Loucy (cell line): ENCODE results near the gene NHLH1.

Experiments
- H2AFZ ChIP-seq: fragments of 200-600 bp; sonication (generic); 2 replicates; pipeline ENCODE4 v1.6.0; 2016; ENCODE audit warnings: antibody characterized with exemption, mild to moderate bottlenecking, low read length, moderate library complexity
- H3F3A ChIP-seq: fragments of 200-600 bp; 2 replicates; pipeline ENCODE4 v1.6.0; 2016; ENCODE audit warnings: antibody characterized with exemption, low read depth, mild to moderate bottlenecking
- H3K27me3 ChIP-seq: fragments of 200-600 bp; sonication (generic); 2 replicates; pipeline ENCODE4 v1.6.1; 2014; ENCODE audit warnings: low read length, mild to moderate bottlenecking; ENCODE audit not compliant: insufficient read depth, poor library complexity, severe bottlenecking
- H3K36me3 ChIP-seq: fragments of 200-600 bp; sonication (generic); 2 replicates; pipeline ENCODE4 v1.6.1; 2016; ENCODE audit warnings: low read length; ENCODE audit not compliant: insufficient read depth
- H3K4me1 ChIP-seq: fragments of 200-600 bp; sonication (generic); 2 replicates; pipeline ENCODE4 v1.5.1; 2014; ENCODE audit warnings: low read length, mild to moderate bottlenecking; ENCODE audit not compliant: insufficient read depth, poor library complexity, severe bottlenecking
- H3K4me2 ChIP-seq: fragments of 200-600 bp; sonication (generic); 2 replicates; pipeline ENCODE4 v1.6.0; 2014; ENCODE audit warnings: antibody characterized with exemption, low read length, low read depth, mild to moderate bottlenecking; ENCODE audit not compliant: poor library complexity, severe bottlenecking
- H3K4me3 ChIP-seq: fragments of 200-600 bp; sonication (generic); 2 replicates; pipeline ENCODE4 v1.5.1; 2014; ENCODE audit warnings: low read length, mild to moderate bottlenecking, mixed read lengths; ENCODE audit not compliant: poor library complexity, severe bottlenecking
- H3K79me2 ChIP-seq: fragments of 200-600 bp; sonication (generic); 2 replicates; pipeline ENCODE4 v1.6.1; 2014; ENCODE audit warnings: low read length; ENCODE audit not compliant: insufficient read depth
- H3K9ac ChIP-seq: fragments of 200-600 bp; sonication (generic); 2 replicates; pipeline ENCODE4 v1.6.0; 2014; ENCODE audit warnings: mild to moderate bottlenecking, low read depth, low read length, moderate library complexity; ENCODE audit not compliant: poor library complexity, severe bottlenecking
- H3K9me2 ChIP-seq: fragments of 200-600 bp; sonication (generic); replicated peaks from 2 replicates; pipeline ENCODE4 v1.6.1; 2016; ENCODE audit warnings: low read depth, low read length, mixed read lengths
- H3K9me3 ChIP-seq: fragments of 200-600 bp; sonication (generic); 2 replicates; pipeline ENCODE4 v1.6.1; 2014; ENCODE audit warnings: mild to moderate bottlenecking, antibody characterized with exemption, low read length, low read depth; ENCODE audit not compliant: insufficient read depth
- H4K20me1 ChIP-seq: fragments of 200-600 bp; sonication (generic); 2 replicates; pipeline ENCODE4 v1.6.0; 2014; ENCODE audit warnings: antibody characterized with exemption, low read length, mild to moderate bottlenecking; ENCODE audit not compliant: insufficient read depth, poor library complexity, severe bottlenecking
- CTCF ChIP-seq: fragments of 200-600 bp; sonication (generic); conservative IDR thresholded peaks from 2 replicates; pipeline ENCODE4 v1.5.1; 2014; ENCODE audit warnings: mild to moderate bottlenecking, antibody characterized with exemption, low read length
- EZH2phosphoT487 ChIP-seq: fragments of 200-600 bp; IDR thresholded peaks from 2 replicates; pipeline ENCODE4 v1.6.1; 2018; ENCODE audit warnings: antibody characterized with exemption, mild to moderate bottlenecking, moderate library complexity, borderline replicate concordance

NHLH1 gene

DNA sequence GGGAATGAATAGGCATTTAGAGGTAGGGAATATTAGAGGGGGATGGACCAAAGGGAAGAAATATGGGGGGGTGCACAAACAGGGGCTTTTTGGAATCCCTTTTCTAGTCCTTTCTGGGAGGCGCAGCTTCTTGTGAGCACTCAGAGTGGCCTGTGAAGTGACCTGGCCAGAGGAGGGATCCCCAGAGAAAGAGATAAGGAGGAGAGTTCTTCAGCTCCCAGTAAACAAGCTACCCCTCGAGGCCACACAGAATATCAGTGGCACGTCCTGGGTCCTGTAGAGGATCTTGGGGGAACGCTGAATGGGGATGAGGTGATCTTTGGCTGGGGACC, 52.9 kb downstream of the NHLH1 start:
- Histone ChIP-seq H3K27me3 (no peaks in the 10 kb centered on the region), H3K4me3 (no peak overlapping the region), H3K9ac (no peak overlapping the region), H3K4me2 (no peak overlapping the region), H3K9me2 (no peaks in the 10 kb centered on the region), H3K9me3 (no peaks in the 10 kb centered on the region), H3K4me1 (no peaks in the 10 kb centered on the region), H3K36me3 (no peaks in the 10 kb centered on the region), H3F3A (no peaks in the 10 kb centered on the region), H4K20me1 (no peaks in the 10 kb centered on the region), H2AFZ (no peak overlapping the region), H3K79me2 (no peaks in the 10 kb centered on the region)
- TF ChIP-seq CTCF (no peak), EZH2phosphoT487 (no peak)

DNA sequence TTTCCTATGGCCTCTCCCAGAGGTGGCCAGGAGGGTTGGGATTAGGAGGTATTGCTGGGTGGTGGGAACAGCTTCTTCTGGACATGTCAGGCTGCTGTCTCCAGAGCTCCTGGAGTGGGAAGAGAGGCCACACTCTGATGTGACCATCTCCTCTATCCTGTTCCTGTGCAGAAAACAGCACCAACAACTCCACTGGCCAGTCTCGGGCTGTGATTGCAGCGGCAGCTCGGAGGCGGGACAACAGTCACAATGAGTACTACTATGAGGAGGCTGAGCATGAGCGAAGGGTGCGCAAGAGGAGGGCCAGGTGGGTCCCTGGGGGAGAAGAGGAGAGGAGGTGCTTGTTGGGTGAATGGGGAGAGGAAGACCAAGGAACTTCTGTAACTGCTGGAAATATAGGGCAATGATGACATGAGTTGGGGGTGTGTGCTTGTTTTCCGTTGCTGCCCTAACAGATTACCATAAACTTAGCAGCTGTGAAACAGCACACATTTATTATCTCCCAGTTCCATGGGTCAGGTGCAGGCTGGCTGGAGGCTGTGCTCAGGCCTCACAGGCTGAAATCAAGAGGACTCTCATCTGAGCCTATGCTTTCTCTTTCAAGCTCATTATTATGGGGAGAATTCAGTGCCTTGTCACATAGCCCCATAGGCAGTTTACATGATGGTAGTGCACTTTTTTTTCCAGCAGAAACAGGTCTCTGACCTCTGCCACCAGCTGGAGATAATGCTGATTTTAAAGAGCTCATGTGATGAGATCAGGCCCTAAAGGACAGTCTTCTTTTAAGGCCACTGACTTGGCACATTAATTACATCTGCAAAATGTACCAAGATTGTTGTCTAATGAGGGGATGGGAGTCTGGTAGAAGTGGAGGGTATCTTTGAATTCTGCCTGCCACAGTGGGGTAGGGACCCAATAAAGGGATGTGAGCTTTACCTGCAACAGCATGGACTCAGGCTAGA, 54.3 kb downstream of the NHLH1 start:
- Histone ChIP-seq H3F3A (no peaks in the 10 kb centered on the region), H3K4me2 (no peak overlapping the region), H3K4me1 (no peaks in the 10 kb centered on the region), H3K27me3 (no peaks in the 10 kb centered on the region), H3K4me3 (no peak overlapping the region), H3K9me2 (no peaks in the 10 kb centered on the region), H3K9me3 (no peaks in the 10 kb centered on the region), H2AFZ (no peak overlapping the region), H3K79me2 (no peaks in the 10 kb centered on the region), H3K9ac (no peak overlapping the region), H3K36me3 (no peaks in the 10 kb centered on the region; the same call in 1 of the 2 replicates), H4K20me1 (no peaks in the 10 kb centered on the region)
- TF ChIP-seq EZH2phosphoT487 (no peak), CTCF (no peak)

DNA sequence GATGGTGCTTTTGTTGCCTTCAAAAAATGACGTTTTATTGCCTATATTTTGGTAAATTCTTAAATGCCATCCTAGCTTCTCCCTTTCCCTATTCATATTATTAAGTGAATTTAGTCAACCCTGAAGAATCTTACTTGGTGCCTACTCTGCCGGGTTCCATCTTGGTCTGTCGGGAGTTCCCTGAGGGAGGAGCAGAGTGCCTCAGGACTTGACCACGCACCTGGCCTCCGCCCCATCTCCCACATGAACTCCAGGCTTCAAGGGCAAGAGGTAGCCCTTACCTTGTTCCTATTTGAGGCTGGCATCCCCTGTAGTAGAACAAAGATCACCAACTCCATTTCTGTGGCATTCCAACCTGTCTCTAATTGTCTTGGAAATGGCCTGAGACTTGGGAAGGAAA, 55.0 kb downstream of the NHLH1 start:
- Histone ChIP-seq H4K20me1 (no peaks in the 10 kb centered on the region), H3K9ac (no peak overlapping the region), H3K9me2 (no peaks in the 10 kb centered on the region), H3K79me2 (no peaks in the 10 kb centered on the region), H3F3A (no peaks in the 10 kb centered on the region), H3K27me3 (no peaks in the 10 kb centered on the region), H3K4me3 (no peak overlapping the region), H2AFZ (no peak overlapping the region), H3K9me3 (no peaks in the 10 kb centered on the region), H3K36me3 (no peaks in the 10 kb centered on the region; the same call in 1 of the 2 replicates), H3K4me1 (no peaks in the 10 kb centered on the region), H3K4me2 (no peak overlapping the region)
- TF ChIP-seq CTCF (no peak), EZH2phosphoT487 (no peak)
